BJ (cell line): ENCODE data around the gene PLXNA2. TPM values are rescaled to one million over a fixed set of nuclear protein-coding genes. Genes with fewer than 3 reads are reported as not detected.
A peak's percentile ranks its signal among the peaks of the same experiment; 100 is the strongest.

Experiments
- CTCF ChIA-PET: fragments of 350-600 bp; formaldehyde crosslinking; extraction: SDS; loops from one replicate; lab custom pipeline; 2021; ENCODE audit warnings: antibody characterized with exemption, inconsistent platforms; lab: Yijun Ruan, JAX
- POLR2A ChIA-PET: fragments of 300-600 bp; sonication (Branson Sonifier 250); formaldehyde crosslinking; extraction: SDS; loops from one replicate; lab custom pipeline; 2021; ENCODE audit warnings: antibody characterized with exemption; lab: Charles Lee
- DNase-seq: peaks from one replicate; pipeline ENCODE4 v3.0.0-alpha.2; 2011; ENCODE audit warnings: low read depth
- H3K27me3 ChIP-seq: 2 replicates; pipeline ENCODE4 v1.6.0; 2011; ENCODE audit warnings: low read length; ENCODE audit not compliant: control insufficient read depth, insufficient read depth
- H3K36me3 ChIP-seq: 2 replicates; pipeline ENCODE4 v1.5.1; 2011; ENCODE audit warnings: low read length; ENCODE audit not compliant: control insufficient read depth, insufficient read depth
- H3K4me3 ChIP-seq: 2 replicates; pipeline ENCODE4 v1.5.1; 2011; ENCODE audit warnings: low read depth, mild to moderate bottlenecking, control low read depth, low read length
- CTCF ChIP-seq: IDR thresholded peaks from 2 replicates; pipeline ENCODE4 v1.5.1; 2011; ENCODE audit warnings: low read depth, mild to moderate bottlenecking, control low read depth, inconsistent platforms, low read length, moderate library complexity; ENCODE audit not compliant: insufficient read depth
- polyA plus RNA-seq: library from polyadenylated mRNA; depleted of rRNA; stranded (reverse); fragments of >200 nt; gene quantifications from 2 replicates; pipeline ENCODE4 v1.2.3, GENCODE V29; 2011

Gene PLXNA2
- polyA plus RNA-seq, 1 experiment: 2.7 TPM

GRCh38 chr1:208108646-208109330 is 135.4 kb downstream of the PLXNA2 start:
- POLR2A ChIA-PET: no interaction called here
- TF ChIP-seq CTCF: no peak
- Histone ChIP-seq H3K4me3 (no peak overlapping the region), H3K27me3 (no peaks in the 10 kb centered on the region), H3K36me3 (no peaks in the 10 kb centered on the region)
- CTCF ChIA-PET: interaction anchor here (1.0 to 1.4 kb wide), 2 partner anchors 22 to 136 kb away, joined by 3 read pairs; no protein-coding TSS in a partner anchor
- DNase-seq: no peak

GRCh38 chr1:208108213-208108608 is 136.0 kb downstream of the PLXNA2 start:
- TF ChIP-seq CTCF: no peak
- ChIA-PET CTCF (interaction anchor here (1.0 kb wide), 1 partner anchor 137 kb away, joined by 3 read pairs; no protein-coding TSS in a partner anchor), POLR2A (no interaction called here)
- DNase-seq: no peak
- Histone ChIP-seq H3K4me3 (no peak overlapping the region), H3K27me3 (no peaks in the 10 kb centered on the region), H3K36me3 (no peaks in the 10 kb centered on the region)

GRCh38 chr1:208107425-208108212 is 136.6 kb downstream of the PLXNA2 start:
- no peaks in the 10 kb centered on the region for H3K27me3 ChIP-seq
- ChIA-PET POLR2A (no interaction called here), CTCF (interaction anchor here (1.0 kb wide), 1 partner anchor 137 kb away, joined by 3 read pairs; no protein-coding TSS in a partner anchor)
- no peak for TF ChIP-seq CTCF
- H3K4me3 ChIP-seq: no peak overlapping the region
- no peaks in the 10 kb centered on the region for H3K36me3 ChIP-seq
- DNase-seq: peak; percentile 67

GRCh38 chr1:208106218-208106617 is 138.0 kb downstream of the PLXNA2 start:
- H3K36me3 ChIP-seq: no peaks in the 10 kb centered on the region
- no peaks in the 10 kb centered on the region for H3K27me3 ChIP-seq
- ChIA-PET POLR2A (no interaction called here), CTCF (no interaction called here)
- TF ChIP-seq CTCF: no peak
- H3K4me3 ChIP-seq: no peak overlapping the region
- DNase-seq: no peak

GRCh38 chr1:208105756-208106155 is 138.4 kb downstream of the PLXNA2 start:
- CTCF ChIA-PET: interaction anchor here (5.7 kb wide), 1 partner anchor 13 kb away, joined by 36 read pairs; no protein-coding TSS in a partner anchor
- no peaks in the 10 kb centered on the region for H3K36me3 ChIP-seq
- POLR2A ChIA-PET: no interaction called here

More at GRCh38 chr1:208105756-208106155, 138.4 kb downstream of the PLXNA2 start:
- Histone ChIP-seq H3K4me3 (no peak overlapping the region), H3K27me3 (no peaks in the 10 kb centered on the region)
- no peak for TF ChIP-seq CTCF
- DNase-seq: no peak
